Measurements from ENCODE around the gene ARHGAP8. TPM values are rescaled to one million over a fixed set of nuclear protein-coding genes. Genes with fewer than 3 reads are reported as not detected.

Gene ARHGAP8
- total and polyA plus RNA-seq, 2 donors (not counting 3 experiments of a cell fraction or from before 2014, with no cell fraction given) = not detected

DNA sequence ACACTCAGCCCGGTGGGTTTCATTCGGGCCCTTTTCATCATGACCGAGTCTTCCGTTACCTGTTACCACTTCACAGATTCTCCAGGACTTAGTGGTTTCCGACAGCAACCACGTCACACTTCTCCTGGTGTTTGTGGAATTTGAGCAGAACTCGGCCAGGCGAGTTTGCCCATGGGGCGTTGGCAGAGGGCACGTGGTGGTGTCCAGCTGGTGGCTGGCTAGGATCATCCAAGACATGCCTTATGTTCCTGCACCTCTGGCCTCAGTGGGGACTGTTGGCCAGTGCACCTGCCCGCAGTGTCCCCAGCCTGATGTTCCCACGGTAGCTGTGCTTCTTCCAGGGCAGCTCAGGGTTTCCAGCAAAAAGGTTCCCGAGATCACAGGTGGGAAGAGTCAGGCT, 87.3 kb downstream of the ARHGAP8 start:
- FAIRE-seq = no peak
- CTCF ChIA-PET = no interaction called here
- TF ChIP-seq POLR2A (IDR thresholded peaks at IDR 0.05; ENCODE audit: low read depth, low read length) (no peak), GATA2 (IDR thresholded peaks at IDR 0.05; ENCODE audit: insufficient read depth, insufficient read length, low read depth, low read length) (no peak), MYC (IDR thresholded peaks at IDR 0.05; ENCODE audit: low read depth, low read length) (no peak), FOS (IDR thresholded peaks at IDR 0.05; ENCODE audit: borderline replicate concordance, insufficient read depth, low read length) (no peak), POLR2AphosphoS5 (IDR thresholded peaks at IDR 0.05; ENCODE audit: insufficient read depth, low read depth, low read length) (no peak), EZH2 (IDR thresholded peaks at IDR 0.05; ENCODE audit: borderline replicate concordance, low read depth, low read length, severe bottlenecking) (no peak), MAX (IDR thresholded peaks at IDR 0.05; ENCODE audit: insufficient read depth, insufficient read length) (no peak), JUN (IDR thresholded peaks at IDR 0.05; ENCODE audit: borderline replicate concordance, insufficient read depth, insufficient read length, low read depth) (no peak)
- TF ChIP-seq, protein P1, sequence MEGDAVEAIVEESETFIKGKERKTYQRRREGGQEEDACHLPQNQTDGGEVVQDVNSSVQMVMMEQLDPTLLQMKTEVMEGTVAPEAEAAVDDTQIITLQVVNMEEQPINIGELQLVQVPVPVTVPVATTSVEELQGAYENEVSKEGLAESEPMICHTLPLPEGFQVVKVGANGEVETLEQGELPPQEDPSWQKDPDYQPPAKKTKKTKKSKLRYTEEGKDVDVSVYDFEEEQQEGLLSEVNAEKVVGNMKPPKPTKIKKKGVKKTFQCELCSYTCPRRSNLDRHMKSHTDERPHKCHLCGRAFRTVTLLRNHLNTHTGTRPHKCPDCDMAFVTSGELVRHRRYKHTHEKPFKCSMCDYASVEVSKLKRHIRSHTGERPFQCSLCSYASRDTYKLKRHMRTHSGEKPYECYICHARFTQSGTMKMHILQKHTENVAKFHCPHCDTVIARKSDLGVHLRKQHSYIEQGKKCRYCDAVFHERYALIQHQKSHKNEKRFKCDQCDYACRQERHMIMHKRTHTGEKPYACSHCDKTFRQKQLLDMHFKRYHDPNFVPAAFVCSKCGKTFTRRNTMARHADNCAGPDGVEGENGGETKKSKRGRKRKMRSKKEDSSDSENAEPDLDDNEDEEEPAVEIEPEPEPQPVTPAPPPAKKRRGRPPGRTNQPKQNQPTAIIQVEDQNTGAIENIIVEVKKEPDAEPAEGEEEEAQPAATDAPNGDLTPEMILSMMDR (IDR thresholded peaks at IDR 0.05; ENCODE audit: extremely low read depth in 1 of 2, insufficient read depth in 1 of 2, low read depth in 1 of 2, low read length in 2 of 2) = no peak

More for the DNA sequence above, 87.3 kb downstream of the ARHGAP8 start:
- H4K20me1 ChIP-seq (replicated peaks; ENCODE audit: control insufficient read depth, extremely low read depth, insufficient read depth, low read length) = no peaks in the 10 kb centered on the region
- H2AFZ ChIP-seq (ENCODE audit: low read depth, low read length) = no peak overlapping the region
- no peaks in the 10 kb centered on the region for H3K36me3 ChIP-seq (ENCODE audit: control insufficient read depth in 2 of 2, extremely low read depth in 1 of 2, insufficient read depth in 2 of 2, low read length in 2 of 2)
- POLR2A ChIA-PET = no interaction called here
- no peak overlapping the region for H3K27ac ChIP-seq (ENCODE audit: insufficient read depth, low read depth, low read length)
- H3K27me3 ChIP-seq (ENCODE audit: control insufficient read depth in 2 of 2, insufficient read depth in 2 of 2, low read length in 2 of 2) = no peaks in the 10 kb centered on the region
- intact Hi-C loops (cut with micrococcal nuclease) = no loop called here
- no TSS peak for BruUV-seq (replicated peaks)
- no peak overlapping the region for H3K4me3 ChIP-seq (replicated peaks in 1 of 3; ENCODE audit: insufficient read depth in 1 of 3, low read depth in 1 of 3, low read length in 3 of 3)
- no peak overlapping the region for H3K9ac ChIP-seq (replicated peaks; ENCODE audit: extremely low read depth, insufficient read depth, low read length)
- no peak overlapping the region for H3K4me2 ChIP-seq (ENCODE audit: insufficient read depth, low read length)
- H3K9me3 ChIP-seq (replicated peaks; ENCODE audit: control insufficient read depth, insufficient read depth, low read length) = no peaks in the 10 kb centered on the region
- dilution Hi-C loops (cut with MboI; ENCODE audit: extremely low pct_ligation_motif_present, low sequenced_read_pairs) = no loop called here
- H3K4me1 ChIP-seq (ENCODE audit: control insufficient read depth, extremely low read depth, insufficient read depth, low read length) = no peaks in the 10 kb centered on the region
- DNase-seq (ENCODE audit: low read depth, low spot score) = no peak
- no peaks in the 10 kb centered on the region for H3K79me2 ChIP-seq (ENCODE audit: control insufficient read depth, insufficient read depth, low read length)
- H3K9me1 ChIP-seq (replicated peaks; ENCODE audit: control insufficient read depth, extremely low read depth, insufficient read depth, low read length) = no peaks in the 10 kb centered on the region
